GM12878 (cell line): ENCODE data around the gene RAB3A. TPM values are rescaled to one million over a fixed set of nuclear protein-coding genes. Genes with fewer than 3 reads are reported as not detected.
A peak's percentile ranks its signal among the peaks of the same experiment; 100 is the strongest.

ENCODE experiments used
- ASH2L ChIP-seq: fragments of 300-600, 200-600 bp; sonication (generic); IDR thresholded peaks from 2 replicates; pipeline ENCODE4 v1.6.1; 2017; ENCODE audit warnings: low read depth, mild to moderate bottlenecking, borderline replicate concordance
- BRCA1 ChIP-seq: IDR thresholded peaks from 2 replicates; pipeline ENCODE4 v1.6.1; 2011; ENCODE audit warnings: low read depth, low read length, improper control_type of control experiment
- CBX3 ChIP-seq: fragments of 200-600 bp; sonication (generic); IDR thresholded peaks from 2 replicates; pipeline ENCODE4 v1.6.1; 2016; ENCODE audit warnings: low read depth, borderline replicate concordance
- CTCF ChIP-seq, 3 experiments: IDR thresholded peaks in 2 of 3; conservative IDR thresholded peaks in 1 of 3; 2 replicates each; pipeline ENCODE4 v1.5.1; 2011; ENCODE audit warnings: low read depth in 3 of 3, low read length in 3 of 3, mild to moderate bottlenecking in 3 of 3, control low read depth in 2 of 3, moderate library complexity in 2 of 3, inconsistent platforms in 1 of 3, mixed read lengths in 1 of 3; ENCODE audit not compliant: control insufficient read depth in 2 of 3, insufficient read depth in 1 of 3; ENCODE audit errors: extremely low read depth in 1 of 3
- CUX1 ChIP-seq: IDR thresholded peaks from 2 replicates; pipeline ENCODE4 v1.6.1; 2012; ENCODE audit warnings: improper control_type of control experiment, low read depth, low read length; ENCODE audit not compliant: insufficient replicate concordance
- FOXK2 ChIP-seq: fragments of 450-650 bp; IDR thresholded peaks from 2 replicates; pipeline ENCODE4 v1.6.1; 2017; ENCODE audit warnings: mild to moderate bottlenecking, moderate library complexity
- IRF4 ChIP-seq: IDR thresholded peaks from 2 replicates; pipeline ENCODE4 v1.6.1; 2011; ENCODE audit warnings: low read depth, low read length
- MTA3 ChIP-seq: IDR thresholded peaks from 2 replicates; pipeline ENCODE4 v1.6.1; 2012; ENCODE audit warnings: low read length, inconsistent platforms, borderline replicate concordance
- NFYB ChIP-seq: IDR thresholded peaks from 2 replicates; pipeline ENCODE4 v1.6.1; 2011; ENCODE audit warnings: low read depth, mild to moderate bottlenecking, low read length, improper control_type of control experiment, moderate library complexity; ENCODE audit not compliant: insufficient read depth
- NKRF ChIP-seq: fragments of 450-650 bp; conservative IDR thresholded peaks from 2 replicates; pipeline ENCODE4 v1.6.1; 2017; ENCODE audit warnings: mild to moderate bottlenecking, moderate library complexity
- NR2C1 ChIP-seq: fragments of 450-650 bp; IDR thresholded peaks from 2 replicates; pipeline ENCODE4 v1.6.1; 2017; ENCODE audit warnings: antibody characterized with exemption, mild to moderate bottlenecking, moderate library complexity
- RBBP5 ChIP-seq: fragments of 200-600 bp; sonication (generic); conservative IDR thresholded peaks from 2 replicates; pipeline ENCODE4 v1.6.1; 2016
- SMC3 ChIP-seq: IDR thresholded peaks from 2 replicates; pipeline ENCODE4 v1.6.1; 2011; ENCODE audit warnings: low read length, improper control_type of control experiment, borderline replicate concordance
- SRF ChIP-seq, 2 experiments: IDR thresholded peaks; 2 replicates each; pipeline ENCODE4 v1.6.1; 2011; ENCODE audit warnings: low read depth in 2 of 2, low read length in 2 of 2, mild to moderate bottlenecking in 1 of 2, moderate library complexity in 1 of 2
- TCF3 ChIP-seq: IDR thresholded peaks from 2 replicates; pipeline ENCODE4 v1.6.1; 2012; ENCODE audit warnings: low read depth, mild to moderate bottlenecking, low read length, borderline replicate concordance; ENCODE audit not compliant: insufficient read depth
- TCF7 ChIP-seq: IDR thresholded peaks from 2 replicates; pipeline ENCODE4 v1.6.1; 2014; ENCODE audit warnings: antibody characterized with exemption, borderline replicate concordance
- WRNIP1 ChIP-seq: IDR thresholded peaks from 2 replicates; pipeline ENCODE4 v1.6.1; 2011; ENCODE audit warnings: low read depth, low read length, improper control_type of control experiment, borderline replicate concordance
- YBX1 ChIP-seq: fragments of 450-650 bp; IDR thresholded peaks from 2 replicates; pipeline ENCODE4 v1.6.1; 2016; ENCODE audit warnings: antibody characterized with exemption
- ZBTB33 ChIP-seq: fragments of 450-650 bp; IDR thresholded peaks from 2 replicates; pipeline ENCODE4 v1.6.1; 2017; ENCODE audit warnings: mild to moderate bottlenecking
- ZNF274 ChIP-seq: IDR thresholded peaks from one replicate; pipeline ENCODE4 v1.8.0; 2011; ENCODE audit not compliant: insufficient read length, insufficient read depth
- polyA plus RNA-seq, 11 experiments: library from polyadenylated mRNA; depleted of rRNA in 4 of 11; unstranded in 6 of 11; stranded (reverse) in 5 of 11; fragments of >200 nt; fragmentation: Nextera tagmentation in 4 of 11; fragmentation: Illumina TruSeq in 1 of 11; extraction: Ambion mirVana in 4 of 11; extraction: Trizol in 1 of 11; gene quantifications; 1 replicate in 1 of 11; 2 replicates in 10 of 11; pipeline versions ENCODE4 v1.2.1 to v1.2.3, GENCODE V29; 2011 to 2016; ENCODE audit warnings: inconsistent platforms in 2 of 11, missing spikeins in 2 of 11, low read depth in 1 of 11
- total RNA-seq, 4 experiments: library from RNA; depleted of rRNA in 3 of 4; stranded (reverse); fragments of >200 nt in 3 of 4; fragmentation: Illumina TruSeq in 1 of 4; extraction: Trizol in 1 of 4; gene quantifications; 2 replicates each; pipeline versions ENCODE4 v1.2.1 to v1.2.3, GENCODE V29; 2013 to 2021

Gene RAB3A
- total and polyA plus RNA-seq, 10 of the 15 experiments (the other 5 are each of a cell fraction or from before 2014, with no cell fraction given), result 0.07 to 3.5 (median 1.2) TPM; not detected in 1

- TF ChIP-seq NKRF (peak; percentile 78), YBX1 (no peak), CBX3 (no peak), WRNIP1 (no peak), NR2C1 (0 out of 2 replicates have a peak, but pooled peaks have one; percentile 2), ZNF274 (no peak), CUX1 (no peak), FOXK2 (no peak), CTCF (IDR thresholded peaks at IDR 0.05 in 2 of 3, conservative IDR thresholded peaks at IDR 0.05 in 1 of 3; ENCODE audit: control insufficient read depth in 2 of 3, extremely low read depth in 1 of 3, insufficient read depth in 1 of 3, low read depth in 3 of 3, low read length in 3 of 3) (no peak), TCF7 (no peak), NFYB (no peak), RBBP5 (no peak), BRCA1 (no peak), TCF3 (peak; percentile 91), MTA3 (no peak), SMC3 (peak; percentile 0; the same call in 1 of the 2 replicates), IRF4 (no peak), ASH2L (no peak), ZBTB33 (no peak), SRF (IDR thresholded peaks at IDR 0.05; ENCODE audit: low read depth in 2 of 2, low read length in 2 of 2) (no peak)
Measured at GRCh38 chr19:18173572-18174288, 30.1 kb downstream of the RAB3A start, which contains the start of gene IFI30 (continued).
